Body of pancreas (tissue), 4 donors: ENCODE results near the gene TP53AIP1. TPM values are rescaled to one million over a fixed set of nuclear protein-coding genes. Genes with fewer than 3 reads are reported as not detected.

ENCODE experiments used
- ATAC-seq: fragments of 150-250 bp; one replicate; pipeline ENCODE4 v1.9.1; 2016
- DNase-seq, 4 donors: peaks; one replicate each; pipeline ENCODE4 v3.0.0-alpha.2; 2019
- H3K27ac ChIP-seq, 4 donors: fragments of 200-600 bp; sonication (generic); 1 replicate in 3 of 4; 2 replicates in 1 of 4; pipeline versions ENCODE4 v1.5.1 to v1.6.1; 2016 to 2019; ENCODE audit warnings: mild to moderate bottlenecking in 1 of 4, mixed read lengths in 1 of 4, moderate library complexity in 1 of 4
- H3K27me3 ChIP-seq, 2 donors: fragments of 200-600 bp; sonication (generic); one replicate each; pipeline ENCODE4 v1.6.0; 2016; ENCODE audit warnings: mild to moderate bottlenecking in 1 of 2
- H3K36me3 ChIP-seq, 2 donors: fragments of 200-600 bp; sonication (generic); replicated peaks in 1 of 2; 2 replicates each; pipeline ENCODE4 v1.5.1; 2016; ENCODE audit warnings: low read depth in 2 of 2; ENCODE audit not compliant: insufficient read depth in 1 of 2
- H3K4me1 ChIP-seq: fragments of 200-600 bp; sonication (generic); one replicate; pipeline ENCODE4 v1.6.0; 2016
- H3K4me3 ChIP-seq, 2 donors: fragments of 200-600 bp; sonication (generic); 1 replicate in 1 of 2; 2 replicates in 1 of 2; pipeline ENCODE4 v1.5.1; 2016 to 2019
- H3K9me3 ChIP-seq, 3 donors: fragments of 200-600 bp; sonication (generic); 1 replicate in 2 of 3; 2 replicates in 1 of 3; pipeline ENCODE4 v1.5.1; 2016
- CTCF ChIP-seq, 7 experiments: fragments of 450-650 bp in 4 of 7; fragments of 200-600 bp in 3 of 7; sonication (generic) in 3 of 7; IDR thresholded peaks; one replicate each; pipeline ENCODE4 v1.5.1; 2016 to 2019; ENCODE audit warnings: antibody characterized with exemption in 7 of 7
- POLR2A ChIP-seq, 3 donors: fragments of 450-650 bp; IDR thresholded peaks; one replicate each; pipeline ENCODE4 v1.6.1; 2016; ENCODE audit warnings: antibody characterized with exemption in 3 of 3, mild to moderate bottlenecking in 2 of 3
- WGBS, 2 donors: methylation state at CpG; one replicate each; pipeline ENCODE4 v1.1.5; 2017; 5-methylcytosine and 5-hydroxymethylcytosine counted together
- intact Hi-C: fragments of 100-400 bp; cut with DNase I; formaldehyde crosslinking; loops from one replicate; pipeline ENCODE4 v1.15.1; 2023
- total RNA-seq, 2 donors: library from RNA; depleted of rRNA; stranded (reverse); fragments of >200 nt; gene quantifications; one replicate each; pipeline ENCODE4 v1.1.0, GENCODE V29; 2016

The TP53AIP1 gene
- total RNA-seq, 2 donors from 2014 or later, result not detected

GRCh38 chr11:128981254-128981653 lies 38.6 kb upstream of the TP53AIP1 start:
- Histone ChIP-seq H3K36me3 (peaks cover 8 to 23% of the 10 kb centered on the region in 2 donors), H3K4me1 (no peaks in the 10 kb centered on the region), H3K27ac (no peak overlapping the region), H3K4me3 (no peak overlapping the region), H3K9me3 (no peaks in the 10 kb centered on the region), H3K27me3 (no peaks in the 10 kb centered on the region)
- intact Hi-C loops, result no loop called here
- no peak for DNase-seq
- TF ChIP-seq POLR2A (IDR thresholded peaks at IDR 0.05) (no peak), CTCF (IDR thresholded peaks at IDR 0.05) (no peak)
- 63 to 68% methylated on average over 7 of the region's 7 CpGs for WGBS, 2 donors
- ATAC-seq, result no peak

DNA sequence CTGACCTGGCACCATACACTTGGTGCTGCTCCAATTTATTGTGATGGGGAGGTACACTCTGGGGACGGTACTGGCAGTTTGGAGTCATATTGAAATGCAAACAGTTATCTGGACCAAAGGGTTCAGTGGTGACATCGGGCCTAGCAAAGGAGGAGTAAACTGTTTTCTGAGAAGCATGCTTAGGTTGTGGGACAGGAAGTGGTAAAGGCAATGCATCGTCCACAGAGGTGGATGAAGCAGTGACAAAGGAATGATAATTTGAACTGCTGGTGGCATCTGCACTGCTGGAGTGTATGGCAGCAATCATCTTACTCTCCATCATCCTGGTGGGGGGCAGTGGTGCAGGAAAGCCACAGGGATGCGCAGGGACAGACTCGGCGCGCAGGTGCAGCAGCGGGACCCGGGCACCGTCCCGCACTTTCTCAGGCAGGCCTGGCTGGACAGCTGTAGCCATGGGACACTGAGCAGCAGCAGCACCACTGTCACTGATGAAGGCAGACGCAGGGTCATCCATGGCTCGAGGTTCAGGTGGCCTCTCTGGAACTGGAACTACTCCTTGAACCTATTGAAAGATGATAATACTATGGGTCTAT lies 28.0 kb upstream of the TP53AIP1 start:
- H3K9me3 ChIP-seq, result no peaks in the 10 kb centered on the region
- H3K4me3 ChIP-seq, result no peak overlapping the region
- no peaks in the 10 kb centered on the region for H3K27me3 ChIP-seq
- H3K4me1 ChIP-seq, result no peaks in the 10 kb centered on the region
- no peak overlapping the region for H3K27ac ChIP-seq
- DNase-seq (no peak), ATAC-seq (no peak)
- TF ChIP-seq CTCF (IDR thresholded peaks at IDR 0.05) (no peak), POLR2A (IDR thresholded peaks at IDR 0.05) (no peak)
- H3K36me3 ChIP-seq, result peaks cover 17 to 56% of the 10 kb centered on the region in 2 donors
- intact Hi-C loops, result no loop called here
- 89 to 90% methylated on average over 7 to 13 of the region's 13 CpGs for whole genome bisulfite sequencing, 2 donors

DNA sequence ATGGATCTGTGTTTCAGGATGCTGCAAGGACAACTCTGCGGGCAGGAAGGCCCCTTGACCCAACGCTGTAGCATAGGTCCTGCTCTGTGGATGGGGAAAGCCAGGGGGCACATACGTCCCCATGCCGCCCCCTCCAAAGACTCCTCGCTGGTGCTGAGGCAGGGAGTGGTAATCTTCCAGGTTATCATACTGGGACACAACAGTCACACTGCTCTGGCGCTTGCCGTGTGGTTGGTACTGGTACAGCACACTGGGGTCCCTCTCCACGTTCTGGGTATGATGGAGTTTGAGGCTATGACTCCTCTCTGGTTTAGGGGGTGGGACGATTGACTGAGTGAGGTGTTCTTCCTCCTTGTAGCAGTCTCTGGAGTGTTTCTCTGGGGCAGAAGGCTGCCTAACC lies 26.2 kb upstream of the TP53AIP1 start:
- no peak for ATAC-seq
- no peak for DNase-seq
- Histone ChIP-seq H3K4me1 (no peaks in the 10 kb centered on the region), H3K9me3 (no peaks in the 10 kb centered on the region), H3K27ac (no peak overlapping the region), H3K27me3 (no peaks in the 10 kb centered on the region), H3K36me3 (peaks cover 17 to 43% of the 10 kb centered on the region in 2 donors), H3K4me3 (no peak overlapping the region)
- intact Hi-C loops, result no loop called here
- no peak for TF ChIP-seq CTCF (IDR thresholded peaks at IDR 0.05)
- no peak for TF ChIP-seq POLR2A (IDR thresholded peaks at IDR 0.05)
- WGBS, 2 donors, result 87 to 91% methylated on average over 3 to 9 of the region's 9 CpGs

GRCh38 chr11:128967578-128967977 lies 24.9 kb upstream of the TP53AIP1 start:
- no peak for DNase-seq
- ATAC-seq, result no peak
- H3K36me3 ChIP-seq, result peaks cover 10 to 31% of the 10 kb centered on the region in 2 donors
- no peak overlapping the region for H3K27ac ChIP-seq
- no peak overlapping the region for H3K4me3 ChIP-seq
- no peaks in the 10 kb centered on the region for H3K27me3 ChIP-seq
- H3K4me1 ChIP-seq, result no peaks in the 10 kb centered on the region
- H3K9me3 ChIP-seq, result no peaks in the 10 kb centered on the region
- TF ChIP-seq POLR2A (IDR thresholded peaks at IDR 0.05) (no peak), CTCF (IDR thresholded peaks at IDR 0.05) (no peak)
- intact Hi-C loops, result no loop called here
- 83 to 90% methylated on average over 6 of the region's 6 CpGs for WGBS, 2 donors

DNA sequence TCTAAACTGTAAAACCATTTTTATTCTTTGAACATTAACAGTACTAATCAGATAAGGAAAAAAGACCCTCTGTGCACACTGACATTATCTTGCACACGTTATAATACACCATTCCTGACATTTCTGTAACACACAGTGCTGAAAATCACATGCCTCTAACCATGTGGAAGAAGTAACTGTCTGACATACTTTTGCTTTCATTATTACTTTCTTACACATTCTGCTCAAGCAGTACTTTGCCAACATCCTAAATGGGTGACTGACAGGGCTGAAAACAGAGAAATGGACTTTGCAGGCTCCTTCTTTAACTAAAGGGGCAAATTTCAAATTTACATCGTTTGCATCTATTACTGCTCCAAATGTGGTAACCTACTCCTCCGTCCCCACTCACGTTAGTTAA lies 22.8 kb upstream of the TP53AIP1 start:
- H3K27me3 ChIP-seq, result no peaks in the 10 kb centered on the region
- 39 to 63% methylated on average over 4 of the region's 4 CpGs for WGBS, 2 donors
- DNase-seq (no peak), ATAC-seq (no peak)
- peaks cover 9 to 24% of the 10 kb centered on the region in 2 donors for H3K36me3 ChIP-seq
- TF ChIP-seq POLR2A (IDR thresholded peaks at IDR 0.05), result no peak
- no peak for TF ChIP-seq CTCF (IDR thresholded peaks at IDR 0.05)
- no peak overlapping the region for H3K27ac ChIP-seq
- H3K4me3 ChIP-seq, result no peak overlapping the region
- H3K9me3 ChIP-seq, result no peaks in the 10 kb centered on the region
- intact Hi-C loops, result no loop called here
- no peaks in the 10 kb centered on the region for H3K4me1 ChIP-seq
